WI38 (cell line): ENCODE measurements around the gene INKA1.
"Not testable (repeated sequence)": the region's sequence is repeated elsewhere in the genome, so short reads cannot be mapped to it uniquely, and the experiment has no call there.

Source experiments
- H3K4me3 ChIP-seq: 2 replicates; pipeline ENCODE4 v1.5.1; 2011; ENCODE audit warnings: low read depth, mild to moderate bottlenecking, control low read depth, low read length
- CTCF ChIP-seq: IDR thresholded peaks from 2 replicates; pipeline ENCODE4 v1.5.1; 2012; ENCODE audit warnings: low read depth, mild to moderate bottlenecking, control low read depth, low read length

The INKA1 gene

DNA sequence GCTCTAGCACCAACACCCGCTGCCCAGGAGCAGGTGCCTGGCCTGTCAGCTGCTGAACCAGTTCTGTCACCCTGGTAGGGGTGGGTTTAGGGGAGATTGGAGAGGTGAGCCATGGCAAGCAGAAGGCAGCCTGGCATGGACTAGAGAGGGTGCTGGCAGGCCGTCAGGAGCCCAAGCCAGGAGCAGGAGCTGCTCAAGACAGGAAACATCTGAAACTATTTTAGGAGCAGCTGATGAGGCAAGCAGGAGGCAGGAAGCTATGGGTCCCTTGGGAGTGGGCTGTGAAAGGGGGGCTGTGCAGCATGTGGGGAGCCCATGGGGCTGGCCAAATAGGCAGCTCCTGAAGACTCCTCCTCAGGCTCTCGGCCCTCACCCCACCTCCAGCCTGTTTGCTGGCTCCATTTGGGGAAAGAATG lies 2.3 kb downstream of the INKA1 start:
- no peak overlapping the region for H3K4me3 ChIP-seq
- no peak for TF ChIP-seq CTCF

- no peak overlapping the region for H3K4me3 ChIP-seq
- no peak for TF ChIP-seq CTCF
Observed at GRCh38 chr3:49805897-49806701, 3.0 kb downstream of the INKA1 start.

DNA sequence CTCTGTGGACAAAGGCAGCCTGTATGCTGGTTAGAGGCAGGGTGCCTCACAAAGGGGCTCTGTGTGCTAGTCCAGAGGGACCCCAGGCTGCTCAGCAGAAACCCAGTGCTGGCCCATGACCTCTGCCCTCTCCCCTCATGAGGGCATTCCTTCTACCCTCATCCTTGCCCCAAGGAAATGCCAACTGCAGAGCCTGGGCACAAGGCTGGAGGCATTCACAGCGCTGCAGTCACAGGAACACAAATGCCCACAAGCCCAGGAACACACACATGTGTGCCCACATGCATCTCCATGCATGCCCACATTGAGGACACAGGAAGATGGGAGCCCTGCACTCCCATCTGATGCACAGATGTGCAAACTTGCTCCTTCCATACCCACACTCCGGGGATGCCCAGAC lies 3.8 kb downstream of the INKA1 start:
- no peak for TF ChIP-seq CTCF

DNA sequence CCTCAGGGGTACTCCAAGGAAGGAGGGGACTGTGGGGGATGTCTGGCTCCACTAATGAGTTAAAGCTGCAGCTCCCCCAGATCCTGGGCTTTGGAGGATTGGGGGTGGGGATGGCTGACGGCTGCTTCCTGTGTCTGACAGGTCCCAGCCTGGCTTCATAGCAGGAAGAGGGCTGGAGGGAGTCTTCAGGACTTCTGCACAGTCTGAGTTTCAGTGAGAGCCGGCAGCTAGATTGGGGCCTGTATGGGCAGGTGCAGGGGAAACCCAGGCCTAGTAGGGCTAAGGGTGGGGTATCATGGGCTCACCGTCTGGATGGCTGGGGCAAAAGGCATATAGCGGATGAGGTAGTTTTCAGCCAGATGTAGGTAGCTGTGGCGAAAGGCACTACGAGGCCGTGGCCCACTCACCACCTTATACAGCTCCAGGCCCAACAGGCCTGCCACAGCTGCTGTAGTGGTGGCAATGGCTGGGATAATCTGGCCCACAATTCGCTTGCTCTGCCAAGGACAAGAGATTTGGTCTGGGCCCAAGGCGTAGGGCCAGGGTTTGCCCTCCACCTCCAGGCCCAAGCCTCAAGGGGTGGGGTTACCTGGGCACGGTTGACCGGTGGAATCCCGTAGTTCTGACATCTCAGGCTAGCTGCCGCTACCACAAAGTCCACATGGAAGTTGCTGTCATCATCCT lies 4.5 kb downstream of the INKA1 start:
- no peak for TF ChIP-seq CTCF
- H3K4me3 ChIP-seq = no peak overlapping the region

More for the DNA sequence above, 3.8 kb downstream of the INKA1 start:
- no peak overlapping the region for H3K4me3 ChIP-seq

- H3K4me3 ChIP-seq = peak overlapping the region; percentile 56
- no peak for TF ChIP-seq CTCF
Observed at GRCh38 chr3:49812916-49813496, 9.9 kb downstream of the INKA1 start.

DNA sequence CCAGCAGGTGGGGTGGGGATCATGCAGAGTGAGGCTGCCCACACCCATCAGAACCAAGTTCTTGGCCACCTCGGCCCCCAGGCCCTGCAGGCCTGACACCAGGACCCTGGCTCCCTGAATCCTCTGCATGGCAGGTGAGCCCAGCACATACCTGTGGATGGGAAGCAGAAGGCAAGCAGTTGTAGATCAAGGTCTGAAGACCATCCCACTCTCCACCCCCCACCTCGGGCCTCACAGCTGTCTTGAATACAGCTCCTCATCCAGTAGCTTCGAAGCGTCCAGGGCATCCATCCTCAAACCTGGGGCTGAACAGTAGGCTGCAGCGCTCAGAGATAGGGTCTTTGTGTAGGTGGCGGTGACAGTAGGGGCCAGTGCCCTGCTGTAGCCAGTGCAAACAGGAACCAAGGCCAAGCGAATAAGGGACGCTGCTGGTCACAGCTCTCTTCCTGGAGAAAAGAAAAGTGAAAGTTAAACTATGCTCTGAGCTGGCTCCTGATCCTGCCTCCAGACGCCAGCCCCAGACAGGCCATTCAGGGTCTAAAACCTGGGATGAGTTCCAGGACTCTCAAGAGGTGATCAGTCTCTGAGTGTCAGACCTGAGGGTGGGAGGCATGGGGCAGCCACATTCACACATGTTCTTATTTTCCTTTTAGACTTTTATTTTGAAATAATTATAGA lies 10.6 kb downstream of the INKA1 start, which contains the start of gene UBA7:
Gene UBA7, minus strand, starts transcription at position 457 of the 678 bp plus-strand sequence. Its CDS starts 166 bp downstream, at position 291.
- TF ChIP-seq CTCF = no peak
- H3K4me3 ChIP-seq = peak within 1 kb of the TSS; percentile 56

- not testable (repeated sequence) for H3K4me3 ChIP-seq
Observed at GRCh38 chr3:49823131-49823530, 20.1 kb downstream of the INKA1 start.
